NCI-H460 (cell line): ENCODE results near the gene DLEC1. TPM values are rescaled to one million over a fixed set of nuclear protein-coding genes. Genes with fewer than 3 reads are reported as not detected.

ENCODE experiments used
- DNase-seq: peaks from one replicate; pipeline ENCODE4 v3.0.0-alpha.2; 2016; ENCODE audit warnings: low read depth; ENCODE audit errors: extremely low read depth
- total RNA-seq: library from RNA; depleted of rRNA; stranded (reverse); fragments of >200 nt; shearing (Covaris generic); gene quantifications from 2 replicates; pipeline ENCODE4 v1.2.3, GENCODE V29; 2014

Gene DLEC1
- total RNA-seq, 1 experiment from 2014 or later = 0.10 TPM

GRCh38 chr3:38117748-38118420 lies 78.9 kb downstream of the DLEC1 start:
- peak; percentile 51 for DNase-seq

- DNase-seq = no peak
Measured at GRCh38 chr3:38118421-38119247, 79.6 kb downstream of the DLEC1 start.

- no peak for DNase-seq
Measured at GRCh38 chr3:38119248-38119544, 80.2 kb downstream of the DLEC1 start.

DNA sequence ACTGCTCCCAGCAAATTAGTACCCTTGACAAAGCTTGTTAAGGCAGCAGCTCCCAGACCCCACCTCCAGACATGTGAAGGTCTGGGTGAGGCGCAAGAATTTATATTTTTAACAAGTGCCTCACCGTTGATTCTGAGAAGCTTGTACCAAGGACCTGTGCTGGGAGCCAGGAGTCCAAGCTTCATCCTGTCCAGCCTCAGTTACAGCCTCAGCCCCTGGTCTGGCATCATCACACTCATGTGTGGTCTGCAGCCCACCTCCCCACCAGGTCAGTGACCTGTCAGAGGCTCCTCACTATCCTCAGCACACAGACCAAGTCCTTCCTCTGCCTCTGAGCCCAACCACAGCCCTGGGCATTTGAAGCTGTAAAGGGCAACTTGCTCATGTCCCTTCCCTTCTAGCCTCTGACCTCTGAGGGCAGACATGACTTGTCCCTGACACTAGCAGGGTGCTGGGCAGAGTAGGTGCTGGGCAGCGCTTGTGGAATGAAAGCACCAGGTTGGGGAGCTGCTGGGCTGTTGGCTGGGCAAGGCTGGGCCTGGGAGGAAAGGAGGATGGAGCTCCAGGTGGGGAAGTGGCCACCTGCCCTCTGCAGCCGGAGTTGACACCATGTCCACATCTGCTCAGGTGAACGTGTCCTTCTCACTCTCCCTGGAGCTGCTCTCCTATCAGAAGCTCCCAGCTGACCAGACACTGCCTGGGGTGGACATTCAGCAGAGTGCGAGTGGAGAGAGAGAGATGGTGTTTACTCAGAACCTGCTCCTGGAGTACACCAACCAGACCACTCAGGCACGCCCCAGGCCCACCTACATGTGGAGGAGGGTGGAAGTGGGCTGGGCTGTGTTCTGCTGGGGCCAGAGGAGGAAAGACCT lies 81.0 kb downstream of the DLEC1 start:
- DNase-seq = no peak

- DNase-seq = no peak
Measured at GRCh38 chr3:38120693-38121450, 81.9 kb downstream of the DLEC1 start.

DNA sequence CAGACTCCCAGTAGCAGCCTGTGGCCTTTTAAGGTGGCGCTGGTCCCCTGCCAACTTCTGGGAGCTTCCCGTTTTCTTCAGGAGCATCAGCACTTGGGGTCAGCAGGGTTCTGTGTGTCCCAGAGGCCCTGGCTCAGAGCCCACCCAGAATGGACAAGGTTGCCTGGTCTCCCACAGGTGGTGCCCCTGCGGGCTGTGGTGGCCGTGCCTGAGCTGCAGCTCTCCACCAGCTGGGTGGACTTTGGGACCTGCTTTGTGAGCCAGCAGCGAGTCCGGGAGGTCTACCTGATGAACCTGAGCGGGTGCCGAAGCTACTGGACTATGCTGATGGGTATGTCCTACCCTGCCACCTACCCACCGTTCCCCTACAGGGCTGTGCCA lies 82.4 kb downstream of the DLEC1 start:
- no peak for DNase-seq

DNA sequence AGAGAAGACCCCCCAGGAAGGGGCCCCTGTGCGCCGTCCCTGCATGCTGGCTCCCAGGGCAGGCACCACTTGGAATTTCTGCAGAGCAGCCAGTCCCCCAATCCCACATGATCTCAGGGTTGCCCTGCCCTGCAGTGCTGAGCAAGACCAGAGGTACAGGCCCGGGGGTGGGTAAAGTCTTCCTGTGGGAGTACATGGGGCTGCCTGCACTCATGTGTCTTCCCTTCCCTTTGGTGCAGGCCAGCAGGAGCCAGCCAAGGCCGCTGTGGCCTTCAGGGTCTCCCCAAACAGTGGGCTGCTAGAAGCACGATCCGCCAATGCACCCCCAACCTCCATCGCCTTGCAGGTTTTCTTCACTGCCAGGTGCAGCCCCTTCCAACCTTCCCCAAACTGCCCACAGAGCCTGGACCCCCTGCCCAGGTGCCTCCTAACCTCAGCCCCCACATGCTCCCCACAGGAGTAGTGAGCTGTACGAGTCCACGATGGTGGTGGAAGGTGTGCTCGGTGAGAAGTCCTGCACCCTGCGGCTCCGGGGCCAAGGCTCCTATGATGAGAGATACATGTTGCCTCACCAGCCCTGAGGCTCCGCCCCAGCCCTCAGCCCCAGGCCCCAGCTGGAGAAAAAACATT lies 82.9 kb downstream of the DLEC1 start:
- no peak for DNase-seq

DNA sequence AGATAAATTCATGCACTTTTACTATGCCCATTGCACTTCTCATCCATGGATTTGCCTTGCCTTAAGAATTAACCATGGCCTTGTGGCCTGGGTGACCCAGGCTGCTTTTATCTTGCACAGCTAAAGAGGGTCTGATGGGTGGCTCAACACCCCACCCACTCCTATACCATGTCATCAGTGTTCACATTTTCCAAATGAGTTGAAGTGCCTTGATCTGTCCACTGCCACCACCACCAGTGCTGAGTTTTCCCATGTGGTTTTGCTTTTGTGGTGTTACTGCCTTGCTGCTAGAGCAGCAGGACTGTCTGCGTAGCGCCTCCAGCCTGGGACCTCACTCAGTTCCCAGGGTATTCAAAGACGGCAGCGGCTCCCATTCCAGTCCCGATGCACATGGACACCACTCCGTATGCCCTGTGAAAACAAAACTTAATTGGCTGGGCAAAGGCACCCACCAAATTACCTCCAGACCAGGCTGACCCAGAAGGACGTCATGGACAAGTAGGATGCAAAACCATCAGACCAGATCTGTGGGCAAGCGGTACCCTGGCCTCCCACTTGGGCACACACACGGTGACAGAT lies 83.8 kb downstream of the DLEC1 start:
- DNase-seq = no peak

DNA sequence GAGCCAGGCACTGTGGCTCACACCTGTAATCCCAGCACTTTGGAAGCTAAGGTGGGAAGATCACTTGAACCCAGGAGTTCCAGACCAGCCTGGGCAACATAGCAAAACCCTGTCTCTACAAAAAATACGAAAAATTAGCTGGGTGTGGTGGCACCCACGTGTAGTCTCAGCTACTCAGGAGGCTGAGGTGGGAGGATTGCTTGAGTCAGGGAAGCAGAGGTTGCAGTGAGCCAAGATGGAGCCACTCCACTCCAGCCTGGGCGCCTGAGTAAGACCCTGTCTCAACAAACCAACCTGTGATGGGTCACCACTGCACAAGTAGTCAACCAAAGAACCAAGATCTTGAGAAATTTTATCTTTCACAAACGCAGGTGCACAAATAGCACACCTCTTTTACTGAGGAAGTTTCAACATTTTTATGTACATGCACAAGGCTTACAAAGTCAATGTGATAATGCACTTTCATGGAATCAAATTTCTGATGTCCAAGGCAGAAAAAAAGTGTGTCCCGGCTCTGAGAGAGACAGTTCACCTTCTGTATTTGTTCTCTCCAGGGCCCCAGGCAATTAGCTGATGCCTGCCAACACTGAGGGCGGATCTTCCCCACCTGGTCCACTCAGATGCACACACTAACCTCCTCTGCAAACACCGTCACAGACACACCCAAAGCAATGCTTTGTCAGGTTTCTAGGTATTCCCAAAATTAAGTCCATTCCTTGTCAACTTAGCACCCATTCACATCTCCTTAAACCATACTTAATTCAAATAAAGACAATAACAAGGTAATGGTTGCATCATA lies 85.5 kb downstream of the DLEC1 start:
- DNase-seq = no peak

- no peak for DNase-seq
Measured at GRCh38 chr3:38125305-38126120, 86.5 kb downstream of the DLEC1 start.

DNA sequence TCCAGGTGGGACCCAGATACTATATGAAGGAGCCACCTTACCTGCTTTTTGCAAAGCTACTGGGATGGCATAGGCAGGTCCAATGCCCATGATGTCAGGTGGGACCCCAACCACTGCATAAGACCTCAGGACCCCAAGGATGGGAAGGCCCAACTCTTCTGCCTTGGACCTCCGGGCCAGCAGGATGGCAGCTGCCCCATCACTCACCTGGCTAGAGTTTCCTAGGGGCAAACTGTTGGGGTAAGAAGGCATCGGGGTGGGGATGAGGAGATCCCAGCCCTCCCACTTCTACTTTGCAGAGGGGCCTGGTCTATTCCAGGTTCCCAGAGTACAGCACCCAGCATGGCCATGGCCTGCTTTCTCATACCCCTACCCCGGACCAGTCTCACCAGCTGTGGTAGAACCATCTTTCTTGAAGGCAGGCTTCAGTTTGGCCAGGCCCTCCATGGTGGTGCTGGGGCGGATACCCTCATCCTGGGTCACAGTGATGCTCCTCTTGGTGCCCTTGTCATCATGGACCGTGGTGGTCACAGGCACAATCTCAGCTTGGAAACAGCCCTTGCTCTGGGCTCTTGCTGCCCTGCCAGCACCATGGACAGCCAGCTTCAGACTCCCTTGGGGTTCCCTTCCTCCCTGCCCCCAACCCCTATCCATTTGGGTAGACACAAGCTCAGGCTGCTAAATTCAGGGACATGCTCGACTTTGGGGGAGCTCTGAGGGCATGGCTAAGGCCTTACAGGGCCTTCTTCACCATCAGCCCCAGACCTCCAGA lies 87.3 kb downstream of the DLEC1 start:
- no peak for DNase-seq

DNA sequence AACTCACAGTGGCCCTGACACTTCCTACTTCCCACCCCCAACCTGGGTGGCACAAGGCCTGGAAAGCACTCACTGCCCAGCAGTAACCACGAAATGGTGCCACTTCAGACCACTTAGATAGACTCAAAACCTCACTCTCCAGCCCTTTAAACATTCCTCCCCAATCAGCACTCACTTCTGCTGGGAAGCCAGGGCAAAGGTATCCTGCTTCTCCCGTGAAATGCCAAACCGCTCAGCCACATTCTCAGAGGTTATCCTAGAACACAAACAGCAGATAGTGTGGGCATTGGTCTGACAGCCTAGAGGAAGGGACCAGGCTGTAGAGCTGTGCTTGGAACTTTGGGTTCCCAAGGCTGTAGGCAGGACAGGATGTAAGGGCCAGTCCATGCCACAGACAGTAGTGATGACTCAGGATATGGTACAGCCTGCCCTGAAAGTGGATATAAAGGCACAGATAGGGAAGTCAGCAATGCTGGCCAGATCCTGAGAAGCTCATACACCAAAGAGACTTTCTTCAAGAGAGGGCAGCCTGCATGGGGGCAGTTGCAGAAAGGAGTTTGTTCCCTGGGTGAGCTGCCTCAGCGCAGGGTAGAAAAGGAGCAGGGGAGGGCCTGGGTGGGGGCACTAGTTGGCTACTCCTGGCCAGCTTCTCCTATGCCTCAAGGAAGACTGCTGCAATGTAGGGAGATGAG lies 88.7 kb downstream of the DLEC1 start:
- no peak for DNase-seq

DNA sequence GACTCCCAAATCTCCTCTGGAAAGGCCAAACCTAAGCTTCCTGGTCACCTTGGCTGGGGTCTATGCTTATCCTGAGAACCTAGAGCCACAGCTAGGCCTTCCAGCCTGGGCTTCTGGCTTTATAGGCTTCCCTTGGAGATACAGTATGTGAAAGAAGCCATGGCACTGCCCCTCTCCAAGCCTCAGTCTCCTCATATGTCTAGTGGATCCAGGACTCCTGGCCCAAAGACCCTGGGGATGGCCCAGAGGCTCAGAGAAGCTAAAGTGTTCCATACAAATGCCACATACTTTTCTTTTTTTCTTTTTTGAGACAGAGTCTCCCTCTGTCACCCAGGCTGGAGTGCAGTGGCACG lies 89.3 kb downstream of the DLEC1 start:
- no peak for DNase-seq

DNA sequence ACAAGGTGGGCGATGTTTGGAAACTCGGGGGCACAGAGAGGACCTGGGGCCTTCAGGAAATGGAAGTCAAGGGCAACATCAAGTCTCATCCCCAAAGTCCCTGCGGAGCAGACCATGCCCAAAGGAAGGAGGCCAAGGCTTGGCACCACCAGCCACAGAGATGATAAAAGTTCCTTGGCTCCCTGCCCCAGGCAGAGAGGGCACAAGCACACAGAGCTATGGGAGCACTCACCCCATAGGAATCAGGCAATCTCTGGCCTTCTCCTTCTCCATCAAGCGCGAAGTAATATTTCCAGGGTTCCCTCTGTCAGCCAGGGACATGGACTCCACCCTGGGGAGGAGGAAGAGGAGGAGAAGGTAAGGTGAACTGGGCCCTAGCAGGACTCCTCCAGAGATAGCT lies 90.0 kb downstream of the DLEC1 start:
- DNase-seq = no peak

DNA sequence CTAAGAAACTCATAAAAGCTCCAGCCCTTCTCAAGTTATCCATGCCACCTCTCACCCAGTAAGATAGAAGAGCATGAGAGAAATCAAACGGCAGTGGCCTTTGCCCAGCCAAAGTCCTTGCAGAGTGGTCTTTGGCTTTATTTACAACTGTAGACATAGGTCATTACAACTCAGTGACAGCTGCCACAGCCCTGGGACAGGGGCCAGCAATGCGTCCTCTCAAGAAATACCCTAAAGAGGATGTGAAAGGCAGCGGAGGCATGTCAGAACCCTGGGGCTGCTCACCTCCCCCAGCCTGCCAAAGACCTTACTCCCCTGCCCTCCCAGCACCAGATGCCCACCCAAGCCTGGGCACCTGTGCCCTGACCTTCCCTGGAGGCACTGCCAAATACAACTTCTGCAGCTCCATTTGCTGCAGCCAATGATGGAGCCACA lies 91.6 kb downstream of the DLEC1 start:
- DNase-seq = no peak

DNA sequence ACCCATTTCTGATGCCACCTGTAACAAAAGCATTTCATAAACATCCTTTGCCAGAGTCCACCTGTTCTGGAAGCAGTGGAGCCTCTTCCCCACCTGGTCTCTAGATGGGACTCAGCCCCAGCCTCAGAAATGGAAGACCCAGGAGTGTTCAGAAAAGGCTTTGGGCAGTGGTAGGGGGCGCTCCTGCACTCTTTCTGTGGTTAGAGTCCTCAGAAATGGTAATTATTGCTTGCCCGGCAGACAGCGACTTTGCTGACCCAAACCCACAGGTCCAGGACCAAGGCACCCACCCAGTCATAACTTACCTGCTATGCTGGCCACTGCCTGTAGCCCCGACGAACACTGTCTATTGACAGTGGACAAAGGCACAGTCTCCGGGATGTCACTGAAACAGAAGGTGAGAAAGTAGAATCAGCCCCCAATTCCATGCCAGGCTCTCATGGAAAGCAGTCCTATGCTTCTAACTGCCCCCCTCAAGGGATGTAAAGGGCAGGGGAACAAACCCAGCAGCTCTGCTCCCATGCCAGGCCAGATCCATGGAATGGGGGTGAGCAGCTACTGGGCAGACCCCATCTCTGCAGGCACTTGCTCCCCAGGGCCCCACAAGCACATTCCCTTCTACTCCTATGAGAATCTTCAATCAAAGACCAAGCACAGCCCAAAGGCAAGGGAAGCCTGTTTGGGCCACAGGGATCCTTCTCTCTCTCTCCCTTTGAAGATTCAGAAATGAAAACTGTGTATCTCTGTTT lies 92.8 kb downstream of the DLEC1 start:
- DNase-seq = no peak
